ENCODE measurements around the gene PCCA.

DNA sequence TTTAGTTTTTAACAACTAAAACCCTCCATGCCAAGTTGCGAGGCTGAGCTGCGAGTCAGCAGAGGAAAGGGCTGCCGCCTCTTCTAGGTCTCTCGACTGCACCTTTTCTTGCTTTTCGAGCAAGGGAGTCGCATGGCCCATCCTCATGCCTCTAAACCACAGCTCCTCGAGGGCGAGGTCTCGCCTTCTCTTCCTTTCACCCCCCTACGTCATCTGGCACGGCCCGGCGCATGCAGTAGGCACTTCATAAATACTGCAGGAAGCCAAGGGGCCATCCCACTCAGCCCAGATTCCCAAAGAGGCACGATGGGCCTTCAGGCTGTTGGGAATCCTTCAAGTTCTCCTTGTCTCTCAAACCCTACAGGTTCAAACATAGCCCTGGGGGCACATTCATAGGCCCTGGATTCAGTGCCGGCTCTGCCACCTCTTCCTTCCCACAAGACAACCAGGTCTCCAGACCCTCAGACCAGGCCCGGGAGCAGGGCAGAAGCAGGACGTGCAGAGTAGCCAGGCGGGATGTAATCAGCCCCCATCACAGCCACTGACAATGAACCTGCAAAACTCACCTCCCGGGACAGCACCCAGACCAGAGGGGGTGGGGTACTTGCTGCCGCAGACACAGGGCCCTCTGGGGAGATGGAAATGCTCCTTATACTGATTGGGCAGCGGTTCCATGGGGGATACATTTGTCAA lies 458.0 kb downstream of the PCCA start:
- TF ChIP-seq, protein P1, sequence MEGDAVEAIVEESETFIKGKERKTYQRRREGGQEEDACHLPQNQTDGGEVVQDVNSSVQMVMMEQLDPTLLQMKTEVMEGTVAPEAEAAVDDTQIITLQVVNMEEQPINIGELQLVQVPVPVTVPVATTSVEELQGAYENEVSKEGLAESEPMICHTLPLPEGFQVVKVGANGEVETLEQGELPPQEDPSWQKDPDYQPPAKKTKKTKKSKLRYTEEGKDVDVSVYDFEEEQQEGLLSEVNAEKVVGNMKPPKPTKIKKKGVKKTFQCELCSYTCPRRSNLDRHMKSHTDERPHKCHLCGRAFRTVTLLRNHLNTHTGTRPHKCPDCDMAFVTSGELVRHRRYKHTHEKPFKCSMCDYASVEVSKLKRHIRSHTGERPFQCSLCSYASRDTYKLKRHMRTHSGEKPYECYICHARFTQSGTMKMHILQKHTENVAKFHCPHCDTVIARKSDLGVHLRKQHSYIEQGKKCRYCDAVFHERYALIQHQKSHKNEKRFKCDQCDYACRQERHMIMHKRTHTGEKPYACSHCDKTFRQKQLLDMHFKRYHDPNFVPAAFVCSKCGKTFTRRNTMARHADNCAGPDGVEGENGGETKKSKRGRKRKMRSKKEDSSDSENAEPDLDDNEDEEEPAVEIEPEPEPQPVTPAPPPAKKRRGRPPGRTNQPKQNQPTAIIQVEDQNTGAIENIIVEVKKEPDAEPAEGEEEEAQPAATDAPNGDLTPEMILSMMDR (IDR thresholded peaks at IDR 0.05) = no peak
- TF ChIP-seq POLR2A (IDR thresholded peaks at IDR 0.05) (no peak), EP300 (IDR thresholded peaks at IDR 0.05) (no peak)
